HFFc6 (cell line): ENCODE results near the gene SPOCK1. TPM values are rescaled to one million over a fixed set of nuclear protein-coding genes. Genes with fewer than 3 reads are reported as not detected.
A peak's percentile ranks its signal among the peaks of the same experiment; 100 is the strongest.

Experiments used
- DNase-seq: peaks from one replicate; pipeline ENCODE4 v3.0.0-alpha.2; 2018
- H3K27ac Mint-ChIP-seq: 2 replicates; pipeline ENCODE4 v1.8.0; 2020; ENCODE audit warnings: mild to moderate bottlenecking, mixed read lengths
- H3K27me3 Mint-ChIP-seq: 2 replicates; pipeline ENCODE4 v1.8.0; 2021; ENCODE audit warnings: mild to moderate bottlenecking, moderate library complexity, mixed read lengths; ENCODE audit not compliant: insufficient read depth
- H3K36me3 Mint-ChIP-seq: 2 replicates; pipeline ENCODE4 v1.8.0; 2021; ENCODE audit warnings: low read depth, mixed read lengths
- H3K4me1 Mint-ChIP-seq: 2 replicates; pipeline ENCODE4 v1.8.0; 2020; ENCODE audit warnings: low read depth, mixed read lengths
- H3K4me3 Mint-ChIP-seq: 2 replicates; pipeline ENCODE4 v1.8.0; 2020; ENCODE audit warnings: mild to moderate bottlenecking, moderate library complexity, mixed read lengths
- H3K9me3 Mint-ChIP-seq: 2 replicates; pipeline ENCODE4 v1.8.0; 2020; ENCODE audit warnings: mild to moderate bottlenecking, mixed read lengths
- total RNA-seq, 6 experiments: library from RNA; stranded (reverse); fragmentation: NEBNext Ultra II Directional; extraction: Animal tissue kit (Norgen Biotek cat#: 25700); gene quantifications; 2 replicates in 1 of 6; 3 replicates in 5 of 6; pipeline ENCODE4 v1.2.3, GENCODE V29; 2021
- TF ChIP-seq, protein P1 (sequence below): fragments of 200-600 bp; sonication (generic); IDR thresholded peaks from 2 replicates; pipeline ENCODE4 v1.5.0; 2021; ENCODE audit warnings: antibody characterized with exemption, mild to moderate bottlenecking

SPOCK1 gene
- total RNA-seq, 6 experiments from 2014 or later = 111 to 170 (median 125) TPM

DNA sequence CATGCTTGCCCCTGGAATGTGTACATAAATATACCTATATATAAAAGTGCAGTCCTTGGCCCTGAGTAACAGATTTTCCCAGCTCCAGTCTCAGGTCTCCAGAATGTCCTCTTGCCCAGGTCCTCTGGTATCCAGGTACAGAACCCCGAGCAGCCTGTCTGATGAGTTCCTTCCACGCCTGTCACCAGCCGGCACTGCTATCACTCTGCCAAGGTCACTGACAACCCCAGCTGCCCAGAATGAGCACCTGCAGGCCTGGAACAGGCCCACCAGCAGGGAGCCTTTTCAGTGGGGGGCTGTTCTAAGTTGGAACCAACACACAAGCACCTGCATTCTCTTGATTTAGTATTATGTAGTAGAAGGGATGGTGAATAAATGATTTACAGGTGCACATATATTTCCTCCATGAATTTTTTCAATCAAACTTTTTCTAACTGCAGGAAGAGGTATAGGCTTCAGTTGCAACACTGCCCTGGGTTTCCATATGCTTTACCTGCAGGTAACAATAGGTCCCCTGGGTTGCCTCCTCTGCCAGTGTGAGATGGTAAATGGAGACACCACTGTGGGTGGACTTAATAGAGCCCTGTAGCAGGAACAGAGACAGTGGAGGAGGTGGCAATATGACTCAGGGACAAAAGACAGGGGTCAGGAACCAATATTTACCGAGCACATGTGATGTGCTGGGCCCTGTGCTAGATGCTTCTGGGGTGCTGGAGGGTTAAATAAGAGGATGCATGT, 291.9 kb downstream of the SPOCK1 start:
- TF ChIP-seq, protein P1, sequence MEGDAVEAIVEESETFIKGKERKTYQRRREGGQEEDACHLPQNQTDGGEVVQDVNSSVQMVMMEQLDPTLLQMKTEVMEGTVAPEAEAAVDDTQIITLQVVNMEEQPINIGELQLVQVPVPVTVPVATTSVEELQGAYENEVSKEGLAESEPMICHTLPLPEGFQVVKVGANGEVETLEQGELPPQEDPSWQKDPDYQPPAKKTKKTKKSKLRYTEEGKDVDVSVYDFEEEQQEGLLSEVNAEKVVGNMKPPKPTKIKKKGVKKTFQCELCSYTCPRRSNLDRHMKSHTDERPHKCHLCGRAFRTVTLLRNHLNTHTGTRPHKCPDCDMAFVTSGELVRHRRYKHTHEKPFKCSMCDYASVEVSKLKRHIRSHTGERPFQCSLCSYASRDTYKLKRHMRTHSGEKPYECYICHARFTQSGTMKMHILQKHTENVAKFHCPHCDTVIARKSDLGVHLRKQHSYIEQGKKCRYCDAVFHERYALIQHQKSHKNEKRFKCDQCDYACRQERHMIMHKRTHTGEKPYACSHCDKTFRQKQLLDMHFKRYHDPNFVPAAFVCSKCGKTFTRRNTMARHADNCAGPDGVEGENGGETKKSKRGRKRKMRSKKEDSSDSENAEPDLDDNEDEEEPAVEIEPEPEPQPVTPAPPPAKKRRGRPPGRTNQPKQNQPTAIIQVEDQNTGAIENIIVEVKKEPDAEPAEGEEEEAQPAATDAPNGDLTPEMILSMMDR = no peak
- Mint-ChIP-seq H3K27me3 (no peaks in the 10 kb centered on the region; the same call in 1 of the 2 replicates), H3K9me3 (no peaks in the 10 kb centered on the region)

DNA sequence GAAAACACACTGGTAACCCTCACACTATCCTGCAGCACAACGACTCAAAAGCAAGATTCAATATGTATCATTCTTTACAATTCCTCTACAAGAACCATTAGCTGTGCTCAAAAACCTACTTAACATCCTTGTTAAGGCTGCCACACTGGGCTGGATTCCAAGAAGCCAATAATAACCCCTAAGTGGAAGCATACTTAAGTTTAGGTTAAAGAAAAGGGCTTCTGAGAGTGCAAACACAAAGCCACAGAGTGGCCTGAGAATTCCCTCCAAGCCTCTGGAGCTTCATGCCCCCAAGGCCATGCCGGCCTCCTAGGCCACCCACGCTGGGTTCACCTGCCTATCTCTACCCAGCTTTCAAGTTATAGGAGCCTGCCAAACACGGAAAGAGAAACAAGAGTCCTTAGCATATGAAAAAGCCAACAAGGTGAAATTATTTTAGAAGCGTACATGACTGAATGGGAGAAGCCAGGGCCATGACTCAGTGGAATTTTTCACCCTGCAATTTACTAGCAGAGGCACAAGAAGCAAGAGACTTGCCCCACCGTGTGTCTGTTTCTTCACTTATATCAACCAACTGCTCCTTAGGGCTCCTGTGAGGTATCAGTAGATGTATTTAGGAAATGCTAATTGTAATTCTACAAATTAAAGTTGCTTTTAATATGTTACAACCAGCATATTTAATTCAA, 293.0 kb downstream of the SPOCK1 start:
- Mint-ChIP-seq H3K27ac (peak overlapping the region; percentile 73), H3K27me3 (no peaks in the 10 kb centered on the region; the same call in 1 of the 2 replicates), H3K4me3 (no peak overlapping the region), H3K9me3 (no peaks in the 10 kb centered on the region), H3K36me3 (no peaks in the 10 kb centered on the region), H3K4me1 (peaks cover 71% of the 10 kb centered on the region)
- peak; percentile 63 for DNase-seq
- TF ChIP-seq, protein P1 = peak; percentile 49

More for the DNA sequence above, 291.9 kb downstream of the SPOCK1 start:
- no peaks in the 10 kb centered on the region for H3K36me3 Mint-ChIP-seq
- no peak overlapping the region for H3K4me3 Mint-ChIP-seq
- no peak overlapping the region for H3K27ac Mint-ChIP-seq
- H3K4me1 Mint-ChIP-seq = peaks cover 61% of the 10 kb centered on the region
- no peak for DNase-seq

DNA sequence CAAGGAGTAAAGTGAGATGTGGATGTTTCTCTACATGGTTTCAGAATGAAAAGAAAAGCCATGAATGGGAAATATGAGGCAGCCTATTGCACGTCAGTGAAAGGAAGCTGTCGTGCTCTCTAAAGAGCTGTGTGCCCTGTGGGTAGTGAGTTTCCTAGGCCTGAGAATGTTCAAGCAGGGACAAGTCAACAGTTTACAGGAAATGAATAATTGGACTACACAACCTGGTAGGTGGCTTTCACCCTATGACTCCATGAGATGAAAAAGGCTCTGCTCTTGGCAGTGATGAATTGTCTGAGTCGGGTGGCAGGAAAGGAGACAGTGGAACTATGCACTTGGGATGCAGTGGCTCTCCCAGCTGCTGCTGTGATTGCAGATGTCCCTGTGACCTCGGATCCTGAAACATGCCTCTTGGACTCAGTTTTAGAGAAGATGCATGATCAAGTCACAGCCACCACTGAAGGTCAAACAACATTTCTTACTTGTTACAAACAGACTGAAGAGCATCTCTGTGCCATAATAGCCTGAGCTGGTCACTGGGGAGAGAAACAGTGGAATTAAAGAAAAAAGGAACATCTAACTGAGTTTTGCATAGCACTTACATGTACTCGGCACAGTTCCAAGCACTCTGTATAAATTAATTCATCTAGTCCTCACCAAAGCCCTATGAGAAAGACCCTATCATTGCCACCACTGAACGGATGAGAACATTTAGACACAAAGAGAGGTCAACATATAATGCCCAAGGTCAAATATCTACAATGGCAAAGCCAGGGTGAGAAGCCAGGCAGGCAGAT, 293.7 kb downstream of the SPOCK1 start:
- H3K36me3 Mint-ChIP-seq = no peaks in the 10 kb centered on the region
- TF ChIP-seq, protein P1 = no peak
- H3K9me3 Mint-ChIP-seq = no peaks in the 10 kb centered on the region
- peaks cover 79% of the 10 kb centered on the region for H3K4me1 Mint-ChIP-seq
- 0 out of 2 replicates have a peak overlapping the region, but pooled peaks have one; percentile 15 for H3K4me3 Mint-ChIP-seq
- H3K27ac Mint-ChIP-seq = peak overlapping the region; percentile 73
- H3K27me3 Mint-ChIP-seq = no peaks in the 10 kb centered on the region; the same call in 1 of the 2 replicates
- DNase-seq = no peak

DNA sequence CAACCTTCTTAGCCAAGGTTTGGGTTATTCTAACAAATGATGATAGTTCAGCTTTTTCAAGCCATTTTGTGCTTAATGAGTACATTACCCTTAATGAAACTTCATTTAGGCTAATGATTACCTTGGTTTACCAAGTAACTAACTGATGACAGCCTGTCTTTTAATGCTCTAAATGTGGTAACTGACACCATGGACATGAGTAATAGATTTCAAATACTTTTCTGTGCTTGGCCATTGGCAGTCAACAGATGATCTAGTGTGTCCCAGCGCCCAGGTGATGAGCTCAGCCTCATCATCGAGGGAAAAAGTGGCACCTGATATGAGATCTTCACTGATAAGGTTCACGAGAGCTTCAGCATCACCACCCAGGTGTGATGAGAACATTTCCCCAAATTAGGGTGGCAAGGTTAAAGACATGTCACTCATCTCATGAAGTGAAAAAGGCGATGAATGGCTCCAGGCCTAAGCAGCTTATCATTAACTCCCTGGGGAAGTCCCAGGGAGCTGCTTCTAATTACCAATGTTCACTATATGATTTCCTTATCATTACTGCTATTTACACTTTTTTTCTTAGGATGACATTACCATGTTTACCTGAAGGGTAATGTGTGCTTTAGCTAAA, 296.0 kb downstream of the SPOCK1 start:
- H3K27me3 Mint-ChIP-seq = no peaks in the 10 kb centered on the region; the same call in 1 of the 2 replicates
- H3K36me3 Mint-ChIP-seq = no peaks in the 10 kb centered on the region
- no peaks in the 10 kb centered on the region for H3K9me3 Mint-ChIP-seq

More for the DNA sequence above, 296.0 kb downstream of the SPOCK1 start:
- TF ChIP-seq, protein P1 = no peak
- no peak overlapping the region for H3K27ac Mint-ChIP-seq
- no peak overlapping the region for H3K4me3 Mint-ChIP-seq
- no peak for DNase-seq
- H3K4me1 Mint-ChIP-seq = peaks cover 73% of the 10 kb centered on the region
